MCF 10A (cell line): ENCODE data around the gene MYO1C. TPM values are rescaled to one million over a fixed set of nuclear protein-coding genes. Genes with fewer than 3 reads are reported as not detected.

Experiments used
- BruUV-seq: library from RNA; stranded (reverse); fragments of 400-500 nt; replicated peaks from 2 replicates; lab custom pipeline; 2021; lab: Mats Ljungman, UMichigan
- CTCF ChIA-PET: fragments of 300-600 bp; sonication (Branson Sonifier 250); formaldehyde crosslinking; extraction: SDS; loops from one replicate; lab custom pipeline; 2021; ENCODE audit warnings: antibody characterized with exemption, inconsistent platforms; lab: Yijun Ruan, JAX
- POLR2A ChIA-PET: fragments of 300-600, 350-650 bp; sonication (Branson Sonifier 250); formaldehyde crosslinking; extraction: SDS; loops from one replicate; lab custom pipeline; 2020; ENCODE audit warnings: antibody characterized with exemption, inconsistent platforms; lab: Yijun Ruan, JAX
- DNase-seq: peaks from one replicate; pipeline ENCODE4 v3.0.0-alpha.2; 2018; ENCODE audit not compliant: unreplicated experiment
- H3K27ac Mint-ChIP-seq: one replicate; pipeline ENCODE4 v1.8.0; 2022; ENCODE audit warnings: mild to moderate bottlenecking, low read depth, mixed read lengths; ENCODE audit not compliant: unreplicated experiment
- H3K27me3 Mint-ChIP-seq: one replicate; pipeline ENCODE4 v1.8.0; 2022; ENCODE audit warnings: mixed read lengths; ENCODE audit not compliant: insufficient read depth, unreplicated experiment
- H3K36me3 Mint-ChIP-seq: one replicate; pipeline ENCODE4 v1.8.0; 2022; ENCODE audit warnings: mild to moderate bottlenecking, moderate library complexity, mixed read lengths; ENCODE audit not compliant: insufficient read depth, unreplicated experiment
- H3K4me1 Mint-ChIP-seq: one replicate; pipeline ENCODE4 v1.8.0; 2022; ENCODE audit warnings: mixed read lengths; ENCODE audit not compliant: insufficient read depth, unreplicated experiment
- H3K4me3 Mint-ChIP-seq: one replicate; pipeline ENCODE4 v1.8.0; 2022; ENCODE audit warnings: mild to moderate bottlenecking, moderate library complexity, mixed read lengths; ENCODE audit not compliant: unreplicated experiment
- H3K9me3 Mint-ChIP-seq: one replicate; pipeline ENCODE4 v1.8.0; 2022; ENCODE audit warnings: mixed read lengths; ENCODE audit not compliant: unreplicated experiment
- intact Hi-C: fragments of 100-400 bp; cut with micrococcal nuclease; formaldehyde crosslinking; loops from 2 replicates; pipeline ENCODE4 v1.14.1; 2022
- total RNA-seq: library from RNA; stranded (reverse); gene quantifications from 2 replicates; pipeline ENCODE4 v1.2.3, GENCODE V29; 2022
- TF ChIP-seq, protein P1 (sequence below): fragments of 200-600 bp; IDR thresholded peaks from one replicate; pipeline ENCODE4 v1.8.0; 2022; ENCODE audit warnings: antibody characterized with exemption, mild to moderate bottlenecking; ENCODE audit not compliant: unreplicated experiment

The MYO1C gene
- total RNA-seq, 1 experiment from 2014 or later: 216 TPM

- no peak for DNase-seq
- no TSS peak for BruUV-seq
- Mint-ChIP-seq H3K4me3 (no peak overlapping the region), H3K4me1 (peaks cover 8% of the 10 kb centered on the region), H3K27me3 (no peaks in the 10 kb centered on the region), H3K36me3 (peaks cover 30% of the 10 kb centered on the region), H3K9me3 (no peaks in the 10 kb centered on the region), H3K27ac (no peak overlapping the region)
- POLR2A ChIA-PET: interaction anchor here (0.9 to 4.2 kb wide), 2 partner anchors 9 to 16 kb away, joined by 3 to 18 read pairs; partner anchors contain the start of gene INPP5K
- CTCF ChIA-PET: interaction anchor here (0.9 kb wide), 1 partner anchor 52 kb away, joined by 3 read pairs; no protein-coding TSS in a partner anchor
- intact Hi-C loops: no loop called here
- TF ChIP-seq, protein P1, sequence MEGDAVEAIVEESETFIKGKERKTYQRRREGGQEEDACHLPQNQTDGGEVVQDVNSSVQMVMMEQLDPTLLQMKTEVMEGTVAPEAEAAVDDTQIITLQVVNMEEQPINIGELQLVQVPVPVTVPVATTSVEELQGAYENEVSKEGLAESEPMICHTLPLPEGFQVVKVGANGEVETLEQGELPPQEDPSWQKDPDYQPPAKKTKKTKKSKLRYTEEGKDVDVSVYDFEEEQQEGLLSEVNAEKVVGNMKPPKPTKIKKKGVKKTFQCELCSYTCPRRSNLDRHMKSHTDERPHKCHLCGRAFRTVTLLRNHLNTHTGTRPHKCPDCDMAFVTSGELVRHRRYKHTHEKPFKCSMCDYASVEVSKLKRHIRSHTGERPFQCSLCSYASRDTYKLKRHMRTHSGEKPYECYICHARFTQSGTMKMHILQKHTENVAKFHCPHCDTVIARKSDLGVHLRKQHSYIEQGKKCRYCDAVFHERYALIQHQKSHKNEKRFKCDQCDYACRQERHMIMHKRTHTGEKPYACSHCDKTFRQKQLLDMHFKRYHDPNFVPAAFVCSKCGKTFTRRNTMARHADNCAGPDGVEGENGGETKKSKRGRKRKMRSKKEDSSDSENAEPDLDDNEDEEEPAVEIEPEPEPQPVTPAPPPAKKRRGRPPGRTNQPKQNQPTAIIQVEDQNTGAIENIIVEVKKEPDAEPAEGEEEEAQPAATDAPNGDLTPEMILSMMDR: no peak
Measured at GRCh38 chr17:1506649-1507267, 14.3 kb upstream of the MYO1C start.

GRCh38 chr17:1505586-1505985 is 13.1 kb upstream of the MYO1C start:
- ChIA-PET POLR2A (interaction anchor here (1.0 to 4.2 kb wide), 2 partner anchors 11 to 82 kb away, joined by 3 to 18 read pairs; partner anchors contain the start of gene INPP5K), CTCF (no interaction called here)
- Mint-ChIP-seq H3K36me3 (peaks cover 27% of the 10 kb centered on the region), H3K9me3 (no peaks in the 10 kb centered on the region), H3K27me3 (no peaks in the 10 kb centered on the region), H3K4me3 (no peak overlapping the region), H3K27ac (peak overlapping the region; percentile 65), H3K4me1 (no peaks in the 10 kb centered on the region)
- no TSS peak for BruUV-seq
- TF ChIP-seq, protein P1: no peak
- intact Hi-C loops: no loop called here
- DNase-seq: no peak

GRCh38 chr17:1504866-1505265 is 12.4 kb upstream of the MYO1C start:
- Mint-ChIP-seq H3K9me3 (no peaks in the 10 kb centered on the region), H3K27ac (no peak overlapping the region), H3K36me3 (peaks cover 27% of the 10 kb centered on the region), H3K4me1 (no peaks in the 10 kb centered on the region), H3K27me3 (no peaks in the 10 kb centered on the region), H3K4me3 (no peak overlapping the region)
- ChIA-PET CTCF (no interaction called here), POLR2A (interaction anchor here (1.0 to 4.2 kb wide), 3 partner anchors 9 to 81 kb away, joined by 3 to 18 read pairs (median 3); partner anchors contain the start of gene INPP5K)
- intact Hi-C loops: no loop called here
- TF ChIP-seq, protein P1: no peak
- DNase-seq: no peak
- BruUV-seq: no TSS peak

GRCh38 chr17:1503699-1504098 is 11.2 kb upstream of the MYO1C start:
- H3K36me3 Mint-ChIP-seq: peaks cover 19% of the 10 kb centered on the region
- BruUV-seq: no TSS peak
- POLR2A ChIA-PET: interaction anchor here (4.2 kb wide), 1 partner anchor 12 kb away, joined by 18 read pairs; the partner anchor contains the start of gene INPP5K

More at GRCh38 chr17:1503699-1504098, 11.2 kb upstream of the MYO1C start:
- DNase-seq: no peak
- TF ChIP-seq, protein P1: no peak
- Mint-ChIP-seq H3K27ac (peak overlapping the region; percentile 20), H3K4me1 (no peaks in the 10 kb centered on the region), H3K9me3 (no peaks in the 10 kb centered on the region), H3K27me3 (no peaks in the 10 kb centered on the region), H3K4me3 (no peak overlapping the region)
- intact Hi-C loops: no loop called here
- CTCF ChIA-PET: interaction anchor here (0.6 kb wide), 1 partner anchor 235 kb away, joined by 3 read pairs; no protein-coding TSS in a partner anchor
